Astrocyte of the cerebellum (primary cell): ENCODE measurements around the gene CALML3.

Experiments
- DNase-seq: peaks from one replicate; pipeline ENCODE4 v3.0.0-alpha.2; 2011; ENCODE audit warnings: low read depth
- H3K4me3 ChIP-seq: 2 replicates; pipeline ENCODE4 v1.5.1; 2011; ENCODE audit warnings: mild to moderate bottlenecking, low read depth, low read length, moderate library complexity
- CTCF ChIP-seq: IDR thresholded peaks from 2 replicates; pipeline ENCODE4 v1.5.1; 2012; ENCODE audit warnings: low read length, low read depth, moderate library complexity, mild to moderate bottlenecking; ENCODE audit errors: missing control alignments
- in situ Hi-C: cut with HindIII; loops from 2 replicates; pipeline ENCODE4 v1.10.0; 2017; ENCODE audit warnings: low sequenced_read_pairs

Gene CALML3

GRCh38 chr10:5532307-5532605 lies 7.5 kb downstream of the CALML3 start:
- TF ChIP-seq CTCF, result no peak
- in situ Hi-C loops, result no loop called here
- H3K4me3 ChIP-seq, result no peak overlapping the region
- no peak for DNase-seq

- DNase-seq, result no peak
- no peak for TF ChIP-seq CTCF
- no peak overlapping the region for H3K4me3 ChIP-seq
- in situ Hi-C loops, result no loop called here
Measured at GRCh38 chr10:5532618-5533097, 7.9 kb downstream of the CALML3 start.

- no peak for TF ChIP-seq CTCF
- in situ Hi-C loops, result no loop called here
Measured at GRCh38 chr10:5533098-5533731, 8.5 kb downstream of the CALML3 start.

GRCh38 chr10:5534051-5534821 lies 9.5 kb downstream of the CALML3 start:
- TF ChIP-seq CTCF, result no peak
- H3K4me3 ChIP-seq, result no peak overlapping the region
- in situ Hi-C loops, result no loop called here
- no peak for DNase-seq

More at GRCh38 chr10:5533098-5533731, 8.5 kb downstream of the CALML3 start:
- no peak for DNase-seq
- no peak overlapping the region for H3K4me3 ChIP-seq

GRCh38 chr10:5534880-5535856 lies 10.4 kb downstream of the CALML3 start:
- TF ChIP-seq CTCF, result no peak
- in situ Hi-C loops, result no loop called here
- DNase-seq, result no peak
- H3K4me3 ChIP-seq, result no peak overlapping the region

GRCh38 chr10:5536486-5537081 lies 11.8 kb downstream of the CALML3 start:
- no peak for DNase-seq
- in situ Hi-C loops, result no loop called here
- H3K4me3 ChIP-seq, result no peak overlapping the region
- no peak for TF ChIP-seq CTCF
